ENCODE results near the gene HNRNPUL1.

Gene HNRNPUL1

GRCh38 chr19:41233748-41234240 is 30.4 kb upstream of the HNRNPUL1 start:
- no peaks in the 10 kb centered on the region for H3K27me3 ChIP-seq
- no peak overlapping the region for H3K4me2 ChIP-seq
- peaks cover 8% of the 10 kb centered on the region for H3K4me1 ChIP-seq
- H3K9me3 ChIP-seq: no peaks in the 10 kb centered on the region
- H3K27ac ChIP-seq: no peak overlapping the region
- no peaks in the 10 kb centered on the region for H4K20me1 ChIP-seq
- no peak overlapping the region for H3K4me3 ChIP-seq
- no peak for TF ChIP-seq Cebpa-rat (IDR thresholded peaks at IDR 0.05)
- H3K9ac ChIP-seq: no peak overlapping the region
- H3K36me3 ChIP-seq: no peaks in the 10 kb centered on the region

GRCh38 chr19:41234512-41235168 is 29.5 kb upstream of the HNRNPUL1 start:
- H3K27me3 ChIP-seq: no peaks in the 10 kb centered on the region
- no peaks in the 10 kb centered on the region for H3K9me3 ChIP-seq
- no peak overlapping the region for H3K9ac ChIP-seq
- H3K4me1 ChIP-seq: peaks cover 8% of the 10 kb centered on the region
- H3K36me3 ChIP-seq: no peaks in the 10 kb centered on the region
- no peak overlapping the region for H3K4me3 ChIP-seq
- no peaks in the 10 kb centered on the region for H4K20me1 ChIP-seq
- TF ChIP-seq Cebpa-rat (IDR thresholded peaks at IDR 0.05): no peak
- H3K27ac ChIP-seq: no peak overlapping the region
- H3K4me2 ChIP-seq: no peak overlapping the region

- Histone ChIP-seq H3K4me3 (no peak overlapping the region), H3K36me3 (no peaks in the 10 kb centered on the region), H3K27me3 (no peaks in the 10 kb centered on the region), H4K20me1 (no peaks in the 10 kb centered on the region), H3K9me3 (no peaks in the 10 kb centered on the region), H3K27ac (no peak overlapping the region), H3K4me1 (peaks cover 8% of the 10 kb centered on the region), H3K9ac (no peak overlapping the region), H3K4me2 (no peak overlapping the region)
- no peak for TF ChIP-seq Cebpa-rat (IDR thresholded peaks at IDR 0.05)
These were observed 28.7 kb upstream of the HNRNPUL1 start for GRCh38 chr19:41235480-41235879.

- Histone ChIP-seq H4K20me1 (no peaks in the 10 kb centered on the region), H3K4me1 (peaks cover 8% of the 10 kb centered on the region), H3K9me3 (no peaks in the 10 kb centered on the region), H3K9ac (no peak overlapping the region), H3K4me3 (no peak overlapping the region), H3K4me2 (peak overlapping the region; percentile 26; the same call in 1 of the 2 replicates), H3K27me3 (no peaks in the 10 kb centered on the region), H3K36me3 (no peaks in the 10 kb centered on the region), H3K27ac (no peak overlapping the region)
- no peak for TF ChIP-seq Cebpa-rat (IDR thresholded peaks at IDR 0.05)
These were observed 25.9 kb upstream of the HNRNPUL1 start for GRCh38 chr19:41238244-41238643.

- no peak for TF ChIP-seq Cebpa-rat (IDR thresholded peaks at IDR 0.05)
- H3K4me1 ChIP-seq: peaks cover 8% of the 10 kb centered on the region
- no peaks in the 10 kb centered on the region for H3K27me3 ChIP-seq
- no peak overlapping the region for H3K27ac ChIP-seq
- H4K20me1 ChIP-seq: no peaks in the 10 kb centered on the region
- no peak overlapping the region for H3K9ac ChIP-seq
- H3K4me3 ChIP-seq: no peak overlapping the region
- no peaks in the 10 kb centered on the region for H3K36me3 ChIP-seq
- H3K9me3 ChIP-seq: no peaks in the 10 kb centered on the region
- no peak overlapping the region for H3K4me2 ChIP-seq
These were observed 24.8 kb upstream of the HNRNPUL1 start for GRCh38 chr19:41239363-41239762.

GRCh38 chr19:41239961-41240574 is 24.1 kb upstream of the HNRNPUL1 start:
- no peaks in the 10 kb centered on the region for H3K36me3 ChIP-seq
- no peak for TF ChIP-seq Cebpa-rat (IDR thresholded peaks at IDR 0.05)

GRCh38 chr19:41241859-41242258 is 22.3 kb upstream of the HNRNPUL1 start:
- no peak overlapping the region for H3K27ac ChIP-seq

More at GRCh38 chr19:41239961-41240574, 24.1 kb upstream of the HNRNPUL1 start:
- H3K27me3 ChIP-seq: no peaks in the 10 kb centered on the region
- H3K9ac ChIP-seq: no peak overlapping the region
- H3K27ac ChIP-seq: no peak overlapping the region
- H3K9me3 ChIP-seq: no peaks in the 10 kb centered on the region
- H3K4me2 ChIP-seq: no peak overlapping the region
- peaks cover 8% of the 10 kb centered on the region for H3K4me1 ChIP-seq
- no peaks in the 10 kb centered on the region for H4K20me1 ChIP-seq
- H3K4me3 ChIP-seq: no peak overlapping the region

GRCh38 chr19:41244117-41244516 is 20.1 kb upstream of the HNRNPUL1 start:
- Histone ChIP-seq H3K4me1 (no peaks in the 10 kb centered on the region), H3K27ac (no peak overlapping the region), H3K4me3 (no peak overlapping the region), H4K20me1 (no peaks in the 10 kb centered on the region), H3K9me3 (no peaks in the 10 kb centered on the region), H3K4me2 (no peak overlapping the region), H3K27me3 (no peaks in the 10 kb centered on the region), H3K36me3 (no peaks in the 10 kb centered on the region), H3K9ac (no peak overlapping the region)
- TF ChIP-seq Cebpa-rat (IDR thresholded peaks at IDR 0.05): no peak

More at GRCh38 chr19:41241859-41242258, 22.3 kb upstream of the HNRNPUL1 start:
- Histone ChIP-seq H3K9ac (no peak overlapping the region), H4K20me1 (no peaks in the 10 kb centered on the region), H3K4me2 (no peak overlapping the region), H3K4me1 (peaks cover 8% of the 10 kb centered on the region), H3K9me3 (no peaks in the 10 kb centered on the region), H3K27me3 (no peaks in the 10 kb centered on the region), H3K36me3 (no peaks in the 10 kb centered on the region), H3K4me3 (no peak overlapping the region)
- TF ChIP-seq Cebpa-rat (IDR thresholded peaks at IDR 0.05): no peak

GRCh38 chr19:41245843-41246242 is 18.3 kb upstream of the HNRNPUL1 start:
- Histone ChIP-seq H3K27ac (no peak overlapping the region), H3K4me1 (no peaks in the 10 kb centered on the region), H3K36me3 (no peaks in the 10 kb centered on the region), H4K20me1 (no peaks in the 10 kb centered on the region), H3K27me3 (no peaks in the 10 kb centered on the region), H3K9me3 (no peaks in the 10 kb centered on the region), H3K4me2 (no peak overlapping the region), H3K4me3 (no peak overlapping the region), H3K9ac (no peak overlapping the region)
- no peak for TF ChIP-seq Cebpa-rat (IDR thresholded peaks at IDR 0.05)

- no peak for TF ChIP-seq Cebpa-rat (IDR thresholded peaks at IDR 0.05)
- H4K20me1 ChIP-seq: no peaks in the 10 kb centered on the region
- no peaks in the 10 kb centered on the region for H3K9me3 ChIP-seq
- H3K27ac ChIP-seq: no peak overlapping the region
- H3K4me1 ChIP-seq: no peaks in the 10 kb centered on the region
- no peak overlapping the region for H3K9ac ChIP-seq
- H3K4me2 ChIP-seq: no peak overlapping the region
- no peak overlapping the region for H3K4me3 ChIP-seq
- H3K36me3 ChIP-seq: no peaks in the 10 kb centered on the region
- H3K27me3 ChIP-seq: no peaks in the 10 kb centered on the region
These were observed 15.3 kb upstream of the HNRNPUL1 start for GRCh38 chr19:41248895-41249294.
